CD4-positive, alpha-beta T cell treated with Interleukin-2 at 100 ng/mL for 4 hours (primary cell): ENCODE data around the gene EHD3.

Source experiments
- DNase-seq: peaks from one replicate; pipeline ENCODE4 v3.0.0-alpha.2; 2020; ENCODE audit warnings: low spot score

Gene EHD3

DNA sequence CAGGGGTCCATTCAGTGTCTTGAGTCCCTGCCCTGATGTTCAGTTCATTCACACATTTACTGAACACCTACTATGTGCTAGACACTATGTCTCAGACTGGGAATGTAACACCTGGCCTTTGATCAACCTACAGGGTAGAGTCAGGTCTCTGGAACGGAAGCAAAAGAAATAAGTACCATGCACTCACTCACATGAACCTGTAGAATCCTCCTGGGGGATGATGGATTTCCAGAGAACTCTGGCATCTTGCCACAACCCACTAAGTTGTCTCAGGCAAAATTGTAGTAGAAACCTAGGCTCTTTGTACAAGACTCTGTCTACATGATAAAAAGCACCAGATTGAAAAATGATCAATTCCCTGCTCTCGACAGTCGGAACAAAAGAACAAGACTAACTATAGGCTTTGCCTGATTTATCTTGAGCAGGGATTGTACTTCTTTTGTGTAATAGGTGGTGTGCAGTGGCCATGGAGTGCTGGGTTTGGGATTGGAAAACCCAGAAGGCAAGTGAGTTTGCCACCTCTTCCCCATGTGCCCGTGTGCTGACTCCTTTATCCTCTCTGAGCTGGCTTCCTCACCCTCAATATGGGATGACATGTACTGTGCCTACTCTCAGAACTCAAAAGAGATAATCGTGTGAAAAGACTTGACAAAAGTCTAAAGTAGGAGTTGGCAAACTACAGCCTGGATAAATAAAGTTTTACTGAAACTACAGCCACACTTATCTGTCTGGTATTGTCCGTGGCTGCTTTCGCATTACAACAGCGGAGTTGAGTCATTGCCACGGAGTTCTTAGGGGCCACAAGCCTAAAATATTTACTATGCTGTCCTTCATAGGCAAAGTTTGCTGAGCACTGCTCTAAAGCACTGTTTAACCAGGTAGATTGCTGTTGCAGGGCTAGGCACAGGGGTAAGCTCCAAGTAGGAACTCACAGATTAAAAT, 21.0 kb upstream of the EHD3 start:
- no peak for DNase-seq

DNA sequence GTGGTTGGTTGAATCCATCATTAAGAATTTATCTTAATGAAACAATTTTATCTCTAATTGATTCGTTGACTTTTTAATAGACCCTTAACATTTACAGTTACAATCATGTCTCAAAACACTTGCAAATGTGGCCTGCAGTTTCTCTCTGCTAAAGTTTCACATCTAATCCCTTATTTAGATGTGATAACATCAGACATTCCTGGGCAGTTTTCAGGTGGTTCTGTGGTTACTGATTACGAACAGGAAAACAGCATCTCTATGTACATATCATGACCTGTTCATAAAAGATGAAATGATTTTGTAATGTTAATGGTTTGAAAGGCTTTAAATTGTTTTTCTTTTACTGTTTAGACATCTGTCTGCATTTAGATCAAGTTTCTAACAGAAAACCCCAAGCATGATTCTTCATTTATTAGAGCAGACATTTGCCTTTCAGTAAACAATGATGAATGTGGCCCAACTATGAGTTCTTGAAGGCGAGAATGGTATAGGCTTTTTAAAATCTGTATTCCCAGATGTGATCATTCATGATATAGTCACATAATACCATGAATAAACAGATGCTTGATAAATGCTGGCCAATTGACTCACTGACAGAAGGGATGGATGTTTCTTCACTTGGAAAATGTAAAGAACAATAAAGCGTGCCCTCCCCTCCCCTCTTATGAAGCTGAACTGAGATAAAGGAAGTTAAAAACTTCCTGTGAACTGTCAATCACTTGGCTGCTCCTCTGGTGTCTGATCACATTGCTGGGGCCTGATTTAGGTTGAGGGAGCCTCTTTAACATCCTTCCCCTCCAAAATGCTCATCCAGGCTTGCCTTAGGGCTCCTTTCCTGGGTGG, 20.1 kb upstream of the EHD3 start:
- DNase-seq, result no peak

DNA sequence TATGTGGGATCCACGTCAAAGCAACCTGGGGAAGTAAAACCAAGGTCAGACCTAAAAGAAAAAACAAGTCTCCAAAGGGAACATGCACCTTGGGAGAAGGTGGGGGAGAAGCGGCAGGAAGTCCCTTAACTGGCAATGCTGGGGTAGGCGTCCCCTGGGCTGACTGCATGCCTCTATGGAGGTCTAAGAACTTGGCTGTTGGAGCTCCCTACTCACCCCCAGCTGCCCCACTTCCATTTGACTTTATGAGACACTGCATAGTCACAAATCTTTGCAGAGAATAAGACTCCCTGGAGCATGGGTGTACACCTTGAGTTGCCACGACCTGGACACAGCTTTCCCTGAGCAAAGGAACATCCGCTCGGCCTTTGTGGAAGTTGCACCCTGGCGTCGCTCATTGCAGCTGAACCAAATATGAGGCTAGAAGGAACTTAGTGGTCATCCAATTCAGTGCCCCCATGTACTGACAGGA, 19.5 kb upstream of the EHD3 start:
- no peak for DNase-seq

DNA sequence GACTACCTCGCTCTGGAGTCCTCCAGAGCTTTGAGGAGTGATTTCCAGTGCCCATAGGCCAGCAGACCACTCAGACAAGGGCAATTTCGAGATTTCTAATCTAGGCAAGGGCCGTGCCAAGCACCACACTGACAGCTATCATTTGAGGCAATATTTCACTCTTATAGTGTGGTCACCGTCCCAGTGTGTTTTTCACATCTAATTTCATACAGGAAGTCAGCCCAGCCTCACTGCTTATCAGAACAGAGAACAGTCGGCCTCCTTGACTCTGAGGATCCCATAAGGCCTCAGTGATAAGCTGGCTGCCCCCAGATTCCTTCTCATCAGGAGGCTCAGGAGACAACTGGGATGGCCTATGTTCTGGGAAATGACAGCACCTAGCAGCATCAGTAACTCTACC, 17.2 kb upstream of the EHD3 start:
- no peak for DNase-seq

DNA sequence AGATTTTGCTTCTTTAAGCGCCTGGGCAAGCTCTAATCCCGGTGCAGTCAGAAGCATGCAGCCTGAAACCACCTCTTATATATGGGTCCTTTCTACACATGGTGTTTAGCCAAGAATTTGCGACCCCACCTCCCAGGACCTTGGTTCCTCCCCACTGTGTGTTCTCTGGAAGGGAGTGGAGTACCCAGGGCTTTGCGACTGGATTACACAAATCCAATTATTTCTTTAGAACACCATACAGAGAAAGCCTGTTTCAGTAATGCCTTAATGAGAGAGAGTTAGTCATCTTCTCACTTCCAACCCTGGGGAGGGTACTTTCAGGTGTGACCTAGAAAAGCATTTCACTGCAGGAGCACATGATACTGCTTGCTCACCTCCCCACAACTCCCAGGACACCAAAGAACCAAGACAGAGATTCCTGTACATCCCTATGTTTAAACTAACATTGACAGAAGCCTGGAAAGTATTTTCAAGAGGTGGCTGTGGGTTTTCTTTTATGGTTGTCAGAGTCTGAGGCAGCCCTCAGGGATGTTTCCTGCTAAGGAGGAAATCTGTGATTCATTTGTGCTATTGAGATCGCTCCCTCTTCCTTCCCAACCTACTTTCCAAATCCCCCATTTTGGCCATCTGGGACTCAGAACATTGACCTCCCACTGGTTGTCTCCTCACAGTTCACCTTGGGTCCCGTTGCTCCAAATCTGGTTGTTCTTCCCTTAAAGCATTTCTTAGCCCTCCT, 16.3 kb upstream of the EHD3 start, which contains the start of gene CAPN14:
TSS of gene CAPN14 (minus strand) at position 51 of the 736 bp plus-strand sequence. CDS start 12,068 bp downstream, outside the sequence.
- no peak for DNase-seq

DNA sequence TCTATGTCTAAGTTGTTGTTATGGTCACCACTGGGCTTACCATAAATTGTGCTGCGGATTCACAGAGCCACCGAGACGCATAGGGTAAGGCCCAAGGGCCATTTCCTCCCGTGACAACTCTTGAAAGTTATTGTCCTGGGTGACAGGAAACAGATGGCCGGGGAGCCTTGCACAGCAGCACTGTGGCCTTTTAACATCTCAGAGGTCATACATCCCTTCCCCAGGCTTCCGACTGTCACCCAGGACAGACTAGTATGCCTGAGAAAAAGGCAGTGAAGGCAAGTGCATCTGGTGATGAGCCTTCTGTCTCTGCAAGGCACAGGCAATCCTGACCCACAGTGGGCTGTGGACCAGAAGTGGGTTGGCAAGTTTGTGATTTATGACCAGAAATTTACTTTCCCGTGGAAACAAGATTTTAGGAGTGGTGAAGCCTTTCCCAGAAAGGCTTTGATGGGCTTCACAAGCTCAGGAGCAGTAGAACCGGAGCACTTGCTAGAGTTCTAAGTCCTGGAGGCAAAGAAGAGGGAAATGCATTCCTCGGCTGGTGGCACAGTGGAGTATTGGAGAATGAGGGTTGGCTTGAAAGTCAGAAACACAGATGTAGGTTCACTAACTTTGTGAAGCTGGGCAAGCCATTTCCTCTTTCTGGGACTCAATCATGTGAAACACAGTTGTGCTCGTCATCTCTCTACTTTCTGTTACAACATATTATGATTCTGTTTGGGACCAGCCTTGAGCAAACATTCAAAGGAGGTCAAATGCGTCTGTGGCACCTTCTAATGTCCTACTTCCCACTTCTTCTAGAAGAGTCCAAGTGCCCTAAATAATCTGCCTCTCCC, 14.6 kb upstream of the EHD3 start:
- DNase-seq, result no peak

DNA sequence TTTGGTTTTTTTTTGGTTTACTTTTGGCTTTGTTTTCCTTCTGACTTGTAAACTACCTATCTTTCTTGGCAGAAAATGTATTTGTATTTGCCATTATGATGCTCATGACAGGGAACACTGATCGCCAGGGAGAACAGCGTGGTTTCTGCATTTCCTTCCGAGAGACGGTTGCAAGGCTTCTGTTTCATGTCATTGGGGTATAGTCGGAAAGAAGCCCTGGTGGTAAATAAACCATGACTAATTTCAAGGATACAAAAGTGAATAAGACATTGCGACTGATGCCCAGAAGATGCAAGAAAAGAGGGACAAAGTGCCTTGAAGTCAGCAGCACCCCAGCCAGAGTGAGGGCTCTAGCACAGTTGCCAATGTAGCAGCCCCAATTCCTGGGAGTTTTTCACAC, 12.4 kb upstream of the EHD3 start:
- no peak for DNase-seq

DNA sequence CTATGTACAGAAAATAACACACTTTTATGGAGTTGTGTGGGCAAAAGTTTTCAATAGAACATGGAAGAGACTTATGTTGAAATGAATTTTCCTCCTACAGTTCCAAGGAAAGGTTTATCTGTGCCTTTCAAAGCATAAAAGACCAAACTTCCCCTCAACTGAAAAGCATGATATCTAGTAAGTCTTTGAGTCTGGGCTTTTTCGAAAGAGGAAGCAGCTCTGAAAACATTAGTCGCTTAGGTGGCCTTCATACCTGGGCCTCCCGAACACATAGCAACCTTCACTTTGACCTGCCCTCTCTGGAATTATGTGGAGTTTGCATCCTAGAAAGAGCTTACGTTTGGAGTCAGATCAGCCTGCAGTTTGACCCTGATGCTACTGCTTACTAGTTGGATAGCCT, 11.9 kb upstream of the EHD3 start:
- DNase-seq, result no peak

DNA sequence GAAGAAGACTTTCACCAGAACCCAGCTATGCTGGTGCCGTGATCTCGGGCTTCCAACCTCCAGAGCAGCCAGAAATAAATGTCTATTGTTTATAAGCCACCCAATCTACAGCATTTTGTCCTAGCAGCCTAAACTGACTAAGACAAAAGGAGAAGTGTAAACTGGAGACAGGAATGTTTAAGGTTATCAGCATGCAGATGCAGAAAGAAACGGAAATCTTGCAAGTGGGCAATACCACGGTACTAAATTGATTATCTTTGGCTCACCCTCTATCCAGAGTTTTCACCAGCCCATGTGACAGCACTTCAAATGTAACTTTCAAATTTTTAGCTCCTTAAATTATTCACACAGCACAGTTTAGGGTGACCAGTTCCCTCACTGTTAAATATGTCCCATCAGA, 10.9 kb upstream of the EHD3 start:
- no peak for DNase-seq

DNA sequence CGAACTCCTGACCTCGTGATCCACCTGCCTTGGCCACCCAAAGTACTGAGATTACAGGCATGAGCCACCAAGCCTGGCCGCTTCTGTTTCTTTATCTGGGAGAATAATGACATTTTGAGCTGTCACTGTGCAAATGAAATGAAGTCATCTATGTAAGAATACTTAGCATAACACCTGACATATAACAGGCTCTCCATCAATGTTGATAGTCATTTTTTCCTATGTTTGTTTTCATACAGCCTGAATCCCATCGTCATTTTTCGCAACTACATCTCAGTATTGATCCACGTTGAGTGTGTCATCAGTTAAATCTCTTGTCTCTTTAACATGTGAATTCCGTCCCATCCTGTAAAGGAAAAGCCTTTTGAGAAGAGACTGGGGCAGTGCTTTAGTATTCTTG, 10.2 kb upstream of the EHD3 start:
- DNase-seq, result no peak

DNA sequence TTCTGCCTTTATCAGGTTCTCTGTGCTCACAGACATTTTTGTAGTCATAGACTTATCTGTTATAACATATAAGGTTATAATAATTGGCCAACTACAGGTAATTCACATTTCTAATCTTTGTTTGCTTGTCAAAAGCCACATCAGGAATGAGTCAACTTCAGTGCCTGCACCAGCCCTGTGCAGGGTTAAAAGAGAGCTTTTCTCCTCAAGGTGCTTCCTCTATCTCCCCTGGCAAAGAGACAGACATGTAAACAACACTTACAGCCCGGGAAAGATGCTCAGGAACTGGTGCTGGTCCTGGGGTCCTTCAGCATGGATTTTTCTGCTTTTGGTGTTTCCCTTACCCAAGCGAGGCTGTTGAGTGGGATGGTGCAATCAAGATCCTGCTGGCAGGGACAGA, 7.7 kb upstream of the EHD3 start:
- DNase-seq, result no peak

DNA sequence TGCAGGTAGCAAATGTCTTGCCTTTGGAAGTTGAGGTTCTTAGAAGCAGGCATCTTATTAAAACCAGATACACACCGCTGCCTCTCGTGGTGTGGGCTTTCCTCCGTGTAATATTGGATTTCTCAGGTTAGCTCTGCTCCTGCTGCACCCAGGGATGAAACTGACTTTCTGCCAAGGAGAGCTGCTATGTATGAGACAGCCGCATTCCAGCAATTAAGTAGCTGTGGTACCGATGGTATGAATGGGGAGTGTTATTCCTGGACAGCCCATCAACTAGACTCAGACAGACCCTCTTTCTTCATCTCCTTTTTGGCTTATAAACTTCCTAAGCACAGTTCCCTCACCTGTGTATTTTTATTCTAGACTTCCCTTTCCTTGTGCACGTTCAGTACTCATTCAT, 6.8 kb upstream of the EHD3 start:
- DNase-seq, result no peak

DNA sequence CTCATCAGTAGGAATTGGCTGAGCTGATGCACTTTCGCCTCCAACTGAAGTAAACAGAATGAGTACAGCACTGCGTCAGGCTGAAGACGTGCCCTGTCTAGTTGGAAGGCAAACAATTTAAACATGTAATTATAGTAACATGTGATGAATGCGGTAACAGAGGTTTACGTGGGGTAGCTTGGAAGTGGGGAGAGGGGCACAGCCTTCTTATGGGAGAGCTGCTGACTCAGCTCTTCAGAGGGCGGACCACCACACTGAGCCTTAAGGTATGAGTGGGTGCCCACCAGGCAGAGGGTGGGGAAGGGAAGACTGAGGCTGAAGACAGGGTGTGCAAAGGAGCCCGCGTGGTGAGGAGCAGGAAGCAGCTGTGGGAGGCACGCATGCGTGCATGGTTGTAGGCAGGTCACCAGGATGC, 6.2 kb upstream of the EHD3 start:
- no peak for DNase-seq

DNA sequence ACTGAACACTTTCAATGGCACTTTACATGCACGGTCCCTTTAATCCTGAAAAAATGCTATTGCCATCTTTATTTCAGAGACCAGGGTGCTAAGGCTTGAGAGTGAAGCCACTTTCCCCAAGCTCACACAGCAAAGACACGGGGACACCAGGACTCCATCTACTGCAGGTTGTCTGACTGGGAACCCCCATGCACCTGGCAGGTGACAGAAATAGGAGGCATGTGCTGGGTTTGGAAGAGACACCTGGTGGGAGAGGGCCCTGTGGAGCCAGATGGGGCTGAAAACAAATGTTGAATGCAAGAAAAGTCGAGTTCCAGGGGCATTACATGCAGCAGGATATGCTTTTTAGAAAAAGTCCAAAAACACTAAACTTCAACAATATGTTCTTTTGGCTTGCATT, 5.2 kb upstream of the EHD3 start:
- no peak for DNase-seq

DNA sequence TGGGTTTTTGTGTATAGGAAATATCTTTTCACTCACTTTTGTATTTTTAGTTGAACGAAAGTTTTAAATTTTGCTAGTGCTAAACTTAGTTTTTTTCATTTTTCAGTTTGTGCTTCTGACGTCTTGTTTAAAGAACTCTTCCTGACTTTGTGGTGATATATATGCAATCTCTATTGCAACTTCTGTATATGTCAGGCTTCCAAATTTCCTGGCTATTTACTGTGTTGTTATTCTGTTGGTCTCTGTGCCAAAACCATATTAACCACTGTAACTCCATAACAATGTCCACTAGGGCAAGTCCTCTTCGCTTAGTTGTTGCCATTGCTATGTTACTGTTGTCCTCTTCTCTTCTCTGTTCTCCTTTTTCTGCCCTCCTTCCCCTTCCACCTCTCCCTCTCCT, 3.2 kb upstream of the EHD3 start:
- DNase-seq, result no peak

DNA sequence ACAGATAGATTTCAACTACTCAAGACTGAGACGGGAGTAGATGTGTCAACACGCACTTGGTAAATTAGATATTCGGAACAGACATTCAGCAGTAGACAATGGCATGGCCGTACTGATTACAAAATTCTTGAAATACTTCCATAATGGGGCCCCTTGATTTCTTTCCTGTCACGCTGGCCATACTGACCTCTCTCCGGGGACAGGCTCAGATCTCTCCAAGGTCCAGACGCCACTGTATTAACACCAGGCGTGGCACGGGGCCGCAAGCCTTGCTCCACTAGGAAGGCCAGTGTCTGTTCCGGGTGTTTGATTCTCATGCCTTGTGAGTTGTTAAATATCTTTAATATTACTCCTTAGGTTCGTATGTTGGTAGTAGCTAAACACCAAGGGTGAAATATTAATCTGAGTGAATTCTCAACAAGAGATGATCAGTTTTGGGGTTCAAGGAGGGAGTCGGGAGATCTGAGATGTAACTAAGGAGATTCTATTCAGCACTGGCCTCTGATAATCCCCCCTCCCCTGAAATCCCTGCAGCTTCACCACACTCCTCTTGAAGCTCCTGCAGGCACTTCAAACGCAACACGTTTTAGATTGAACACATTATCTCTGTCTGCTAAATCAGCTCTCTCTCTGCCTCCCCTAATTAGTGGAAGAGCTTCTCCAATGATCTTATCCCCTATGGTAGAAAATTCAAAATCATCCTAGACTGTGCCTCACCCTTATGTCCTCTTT, 2.2 kb upstream of the EHD3 start:
- no peak for DNase-seq

DNA sequence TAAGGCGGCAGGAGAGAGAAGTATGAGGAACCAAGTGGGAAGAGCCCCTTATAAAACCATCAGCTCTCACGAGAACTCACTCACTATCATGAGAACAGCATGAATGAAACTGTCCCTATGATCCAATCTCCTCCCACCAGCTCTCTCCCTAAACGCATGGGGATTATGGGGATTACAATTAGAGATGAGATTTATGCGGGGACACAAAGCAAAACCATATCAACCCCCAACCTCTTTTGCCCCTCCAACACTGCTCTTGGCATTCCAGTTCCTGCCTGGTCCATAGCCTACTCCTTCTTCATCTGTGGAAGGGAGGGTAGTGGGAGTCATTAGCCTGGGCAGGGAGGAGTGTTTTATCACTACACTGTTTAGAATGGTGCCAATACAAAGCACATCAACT, 1.4 kb upstream of the EHD3 start:
- DNase-seq, result no peak

DNA sequence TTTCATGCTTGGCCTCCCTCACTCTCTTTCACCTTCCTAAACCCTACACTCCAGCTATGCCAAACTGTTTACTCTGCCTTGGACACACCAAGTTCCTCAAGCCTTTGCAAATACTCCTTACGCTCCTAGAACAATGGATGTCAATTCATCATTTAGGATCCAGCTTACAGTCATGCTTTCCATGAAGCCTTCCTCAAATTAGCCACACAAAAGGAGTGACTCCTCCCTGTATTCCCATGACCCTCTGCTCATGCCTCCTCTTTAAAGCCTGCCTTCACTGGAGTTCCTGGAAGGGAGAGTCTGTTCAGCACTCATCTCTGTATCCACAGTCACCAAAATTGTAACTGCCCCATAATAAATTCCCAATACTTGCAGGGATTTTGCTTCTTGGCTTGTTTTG, 721 bp upstream of the EHD3 start:
- no peak for DNase-seq

DNA sequence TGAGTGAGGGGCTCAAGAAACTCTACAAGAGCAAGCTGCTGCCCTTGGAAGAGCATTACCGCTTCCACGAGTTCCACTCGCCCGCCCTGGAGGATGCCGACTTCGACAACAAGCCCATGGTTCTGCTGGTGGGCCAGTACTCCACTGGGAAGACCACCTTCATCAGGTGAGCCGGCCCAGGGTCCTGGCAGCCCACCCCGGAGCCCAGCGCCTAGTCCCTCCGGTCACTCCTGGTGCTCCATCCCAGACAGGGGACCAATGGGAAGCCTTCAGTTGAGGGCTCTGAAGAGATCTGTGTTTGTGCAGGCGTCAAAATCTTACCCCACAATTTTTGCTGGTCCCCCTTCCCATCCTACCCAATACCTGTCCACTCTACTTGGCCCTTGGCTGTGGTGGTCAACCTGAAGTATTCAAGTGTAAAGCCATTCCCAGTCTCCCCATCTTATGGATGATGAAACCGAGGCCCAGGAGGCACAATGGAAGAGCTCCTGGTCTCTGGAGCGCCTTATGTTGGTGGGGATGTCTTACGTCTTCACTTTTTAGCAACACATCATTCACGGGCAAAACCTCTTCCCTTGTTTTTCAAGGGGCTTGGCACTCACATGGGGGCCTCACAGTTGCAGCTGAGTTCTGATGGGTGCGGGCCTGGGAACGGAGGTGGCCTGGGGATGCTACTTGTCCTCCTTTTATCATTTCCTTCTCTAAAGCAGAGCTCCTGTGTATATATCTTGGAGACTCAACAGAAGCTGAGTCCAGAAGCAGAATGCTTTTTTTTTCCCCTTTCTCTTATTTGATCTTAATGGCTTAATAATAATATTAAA, 941 bp downstream of the EHD3 start:
- no peak for DNase-seq

DNA sequence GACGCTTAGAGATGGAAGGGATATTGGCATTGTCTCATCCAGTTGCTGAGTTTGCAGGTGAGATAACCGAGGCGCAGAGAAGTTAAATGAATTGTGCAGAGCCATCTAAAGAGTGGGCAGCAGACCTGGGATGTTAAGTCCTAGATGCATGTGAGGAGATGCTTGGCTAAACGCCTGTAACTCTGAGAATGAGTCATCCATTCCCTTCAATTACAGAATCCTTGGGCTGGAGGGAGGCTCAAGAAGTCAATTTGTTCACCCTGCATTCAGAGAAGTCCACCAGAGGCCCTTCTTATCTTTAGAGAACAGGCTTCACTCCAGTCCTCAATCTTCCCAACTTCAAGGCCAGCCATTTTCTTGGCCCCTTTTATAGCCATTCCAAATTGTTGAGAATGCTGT, 1.6 kb downstream of the EHD3 start:
- no peak for DNase-seq
